ENCODE data around the gene USP28.
A peak's percentile ranks its signal among the peaks of the same experiment; 100 is the strongest.

USP28 gene

GRCh38 chr11:113867843-113868503 is 7.4 kb downstream of the USP28 start:
- no peak overlapping the region for H3K4me3 ChIP-seq (ENCODE audit: low read length)
- DNase-seq (ENCODE audit: low read depth), result no peak
- TF ChIP-seq, protein P1, sequence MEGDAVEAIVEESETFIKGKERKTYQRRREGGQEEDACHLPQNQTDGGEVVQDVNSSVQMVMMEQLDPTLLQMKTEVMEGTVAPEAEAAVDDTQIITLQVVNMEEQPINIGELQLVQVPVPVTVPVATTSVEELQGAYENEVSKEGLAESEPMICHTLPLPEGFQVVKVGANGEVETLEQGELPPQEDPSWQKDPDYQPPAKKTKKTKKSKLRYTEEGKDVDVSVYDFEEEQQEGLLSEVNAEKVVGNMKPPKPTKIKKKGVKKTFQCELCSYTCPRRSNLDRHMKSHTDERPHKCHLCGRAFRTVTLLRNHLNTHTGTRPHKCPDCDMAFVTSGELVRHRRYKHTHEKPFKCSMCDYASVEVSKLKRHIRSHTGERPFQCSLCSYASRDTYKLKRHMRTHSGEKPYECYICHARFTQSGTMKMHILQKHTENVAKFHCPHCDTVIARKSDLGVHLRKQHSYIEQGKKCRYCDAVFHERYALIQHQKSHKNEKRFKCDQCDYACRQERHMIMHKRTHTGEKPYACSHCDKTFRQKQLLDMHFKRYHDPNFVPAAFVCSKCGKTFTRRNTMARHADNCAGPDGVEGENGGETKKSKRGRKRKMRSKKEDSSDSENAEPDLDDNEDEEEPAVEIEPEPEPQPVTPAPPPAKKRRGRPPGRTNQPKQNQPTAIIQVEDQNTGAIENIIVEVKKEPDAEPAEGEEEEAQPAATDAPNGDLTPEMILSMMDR (conservative IDR thresholded peaks at IDR 0.05; ENCODE audit: low read length), result no peak

GRCh38 chr11:113865873-113866272 is 9.5 kb downstream of the USP28 start:
- TF ChIP-seq, protein P1 (conservative IDR thresholded peaks at IDR 0.05; ENCODE audit: low read length), result no peak
- no peak for DNase-seq (ENCODE audit: low read depth)
- no peak overlapping the region for H3K4me3 ChIP-seq (ENCODE audit: low read length)

DNA sequence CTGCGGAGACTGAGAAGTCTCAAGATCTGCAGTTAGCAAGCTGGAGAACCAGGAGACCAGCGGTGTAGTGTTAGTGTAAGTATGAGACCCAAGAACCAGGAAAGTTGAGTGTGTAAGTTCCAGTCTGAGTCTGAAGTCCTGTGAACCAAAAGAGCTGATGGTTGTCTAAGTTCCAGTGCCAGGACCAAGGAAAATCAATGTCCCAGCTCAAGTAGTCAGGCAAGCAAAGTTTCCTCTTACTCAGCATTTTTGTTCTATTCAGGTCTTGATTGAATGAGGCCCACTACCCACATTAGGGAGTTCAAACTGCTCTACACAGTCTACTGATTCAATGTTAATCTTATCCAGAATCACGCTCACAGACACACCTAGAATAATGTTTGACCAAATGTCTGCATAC is 11.0 kb downstream of the USP28 start:
- H3K4me3 ChIP-seq (ENCODE audit: low read length), result no peak overlapping the region
- DNase-seq (ENCODE audit: low read depth), result no peak
- TF ChIP-seq, protein P1 (conservative IDR thresholded peaks at IDR 0.05; ENCODE audit: low read length), result no peak

DNA sequence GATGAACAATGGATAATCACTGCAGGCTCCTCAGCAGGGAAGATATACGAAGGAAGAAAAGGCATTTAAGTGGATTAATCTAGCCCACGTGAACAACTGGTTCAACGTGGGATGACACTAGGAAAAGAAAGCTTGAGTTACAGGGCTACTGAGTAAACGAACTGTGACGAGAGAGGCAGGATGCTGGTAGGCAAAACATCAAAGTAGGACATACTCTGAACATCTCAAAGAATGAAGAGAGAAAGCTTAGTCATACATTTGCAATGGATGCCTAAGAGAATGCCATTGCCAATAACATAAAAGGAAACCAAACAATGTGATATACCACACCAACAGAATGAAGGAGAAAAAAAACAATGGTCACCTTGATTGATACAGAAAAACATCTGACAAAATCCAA is 12.9 kb downstream of the USP28 start:
- peak; percentile 18 for DNase-seq (ENCODE audit: low read depth)
- TF ChIP-seq, protein P1 (conservative IDR thresholded peaks at IDR 0.05; ENCODE audit: low read length), result no peak

GRCh38 chr11:113859665-113860064 is 15.7 kb downstream of the USP28 start:
- no peak overlapping the region for H3K4me3 ChIP-seq (ENCODE audit: low read length)
- TF ChIP-seq, protein P1 (conservative IDR thresholded peaks at IDR 0.05; ENCODE audit: low read length), result no peak
- no peak for DNase-seq (ENCODE audit: low read depth)

More for the DNA sequence above, 12.9 kb downstream of the USP28 start:
- no peak overlapping the region for H3K4me3 ChIP-seq (ENCODE audit: low read length)

- H3K4me3 ChIP-seq (ENCODE audit: low read length), result no peak overlapping the region
- no peak for DNase-seq (ENCODE audit: low read depth)
- TF ChIP-seq, protein P1 (conservative IDR thresholded peaks at IDR 0.05; ENCODE audit: low read length), result no peak
Measured at GRCh38 chr11:113856966-113857759, 18.2 kb downstream of the USP28 start.

DNA sequence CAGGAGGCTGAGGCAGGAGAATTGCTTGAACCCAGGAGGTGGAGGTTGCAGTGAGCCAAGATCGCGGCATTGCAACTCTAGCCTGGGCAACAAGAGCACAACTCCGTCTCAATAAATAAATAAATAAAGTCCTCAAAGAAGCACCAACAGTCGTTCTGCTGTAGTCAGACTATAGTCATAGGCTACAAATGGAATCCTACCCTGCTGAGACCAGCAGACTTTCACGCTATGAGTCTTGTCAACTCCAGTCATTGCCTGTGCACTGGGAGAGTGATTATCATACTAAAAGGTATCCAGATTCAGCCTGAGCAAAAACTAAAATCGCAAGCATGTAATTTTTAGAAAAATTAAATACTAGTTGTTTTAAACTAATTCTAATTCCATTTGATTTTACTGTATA is 19.6 kb downstream of the USP28 start:
- H3K4me3 ChIP-seq (ENCODE audit: low read length), result no peak overlapping the region
- no peak for DNase-seq (ENCODE audit: low read depth)
- TF ChIP-seq, protein P1 (conservative IDR thresholded peaks at IDR 0.05; ENCODE audit: low read length), result no peak
